OCI-LY7 (cell line): Measurements from ENCODE around the gene CXorf65. TPM values are rescaled to one million over a fixed set of nuclear protein-coding genes. Genes with fewer than 3 reads are reported as not detected.
A peak's percentile ranks its signal among the peaks of the same experiment; 100 is the strongest.

Experiments
- BruUV-seq: library from RNA; stranded (reverse); fragments of 400-500 nt; replicated peaks from 2 replicates; lab custom pipeline; 2021; lab: Mats Ljungman, UMichigan
- CTCF ChIA-PET: fragments of 300-600 bp; sonication (Branson Sonifier 250); formaldehyde crosslinking; loops from one replicate; lab custom pipeline; 2022; ENCODE audit warnings: antibody characterized with exemption; ENCODE audit not compliant: unreplicated experiment; lab: Charles Lee
- POLR2A ChIA-PET: fragments of 300-600 bp; sonication (Branson Sonifier 250); formaldehyde crosslinking; loops from one replicate; lab custom pipeline; 2022; ENCODE audit warnings: antibody characterized with exemption; lab: Charles Lee
- DNase-seq: peaks from one replicate; pipeline ENCODE4 v3.0.0-alpha.2; 2015; ENCODE audit warnings: low spot score
- H2AFZ ChIP-seq: fragments of 200-600 bp; sonication (generic), shearing (Covaris generic); 2 replicates; pipeline ENCODE4 v1.6.1; 2014; ENCODE audit warnings: mild to moderate bottlenecking, antibody characterized with exemption, low read length, moderate library complexity
- H3K27ac ChIP-seq: fragments of 200-600 bp; sonication (generic); 2 replicates; pipeline ENCODE4 v1.5.1; 2014; ENCODE audit warnings: mixed run types, low read depth, mild to moderate bottlenecking, moderate library complexity, low read length, inconsistent platforms; ENCODE audit not compliant: poor library complexity, severe bottlenecking
- H3K36me3 ChIP-seq: fragments of 200-600 bp; sonication (generic); 2 replicates; pipeline ENCODE4 v1.6.1; 2014; ENCODE audit warnings: mild to moderate bottlenecking, antibody characterized with exemption, low read length, moderate library complexity, mixed read lengths; ENCODE audit not compliant: insufficient read depth
- H3K4me1 ChIP-seq: fragments of 200-600 bp; sonication (generic); 2 replicates; pipeline ENCODE4 v1.5.1; 2014; ENCODE audit warnings: mild to moderate bottlenecking, low read length; ENCODE audit not compliant: insufficient read depth, poor library complexity, severe bottlenecking
- H3K4me2 ChIP-seq: fragments of 200-600 bp; sonication (generic); 2 replicates; pipeline ENCODE4 v1.6.1; 2014; ENCODE audit warnings: mild to moderate bottlenecking, low read length
- H3K4me3 ChIP-seq: fragments of 200-600 bp; sonication (generic); 2 replicates; pipeline ENCODE4 v1.5.1; 2014; ENCODE audit warnings: mild to moderate bottlenecking, low read depth, low read length; ENCODE audit not compliant: poor library complexity, severe bottlenecking
- H3K79me2 ChIP-seq: fragments of 200-600 bp; sonication (generic); 2 replicates; pipeline ENCODE4 v1.6.1; 2016; ENCODE audit warnings: low read depth, mild to moderate bottlenecking, low read length, moderate library complexity, mixed read lengths; ENCODE audit not compliant: insufficient read depth
- H3K9me2 ChIP-seq: fragments of 200-600 bp; sonication (generic); 2 replicates; pipeline ENCODE4 v1.6.1; 2016; ENCODE audit warnings: mild to moderate bottlenecking, low read length, mixed read lengths; ENCODE audit not compliant: insufficient read depth
- H3K9me3 ChIP-seq: fragments of 200-600 bp; sonication (generic); 2 replicates; pipeline ENCODE4 v1.6.1; 2014; ENCODE audit warnings: mild to moderate bottlenecking, mixed run types, low read length, mixed read lengths
- H4K20me1 ChIP-seq: fragments of 200-600 bp; sonication (generic); 2 replicates; pipeline ENCODE4 v1.6.1; 2014; ENCODE audit warnings: mild to moderate bottlenecking, antibody characterized with exemption, low read length, moderate library complexity, mixed read lengths; ENCODE audit not compliant: insufficient read depth
- CTCF ChIP-seq: fragments of 200-600 bp; sonication (generic); conservative IDR thresholded peaks from 2 replicates; pipeline ENCODE4 v1.5.1; 2014; ENCODE audit warnings: mild to moderate bottlenecking, antibody characterized with exemption, low read length, moderate library complexity, mixed read lengths
- EZH2phosphoT487 ChIP-seq: fragments of 200-600 bp; sonication (generic); IDR thresholded peaks from 2 replicates; pipeline ENCODE4 v1.6.1; 2018; ENCODE audit warnings: low read depth, borderline replicate concordance, mild to moderate bottlenecking, mixed run types, antibody characterized with exemption, low read length, moderate library complexity, mixed read lengths
- intact Hi-C: fragments of 100-400 bp; cut with micrococcal nuclease; formaldehyde crosslinking; loops from one replicate; pipeline ENCODE4 v1.10.0; 2022; ENCODE audit not compliant: unreplicated experiment
- total RNA-seq, 2 experiments: library from RNA; depleted of rRNA in 1 of 2; stranded (reverse); fragments of >200 nt in 1 of 2; shearing (Covaris generic) in 1 of 2; gene quantifications; 2 replicates each; pipeline ENCODE4 v1.2.3, GENCODE V29; 2014 to 2022

The CXorf65 gene
- total RNA-seq, 2 experiments from 2014 or later = 1.8 to 3.2 TPM

GRCh38 chrX:71070531-71070930 lies 36.0 kb downstream of the CXorf65 start:
- DNase-seq = no peak
- ChIA-PET CTCF (no interaction called here), POLR2A (no interaction called here)
- Histone ChIP-seq H4K20me1 (no peaks in the 10 kb centered on the region; the same call in 1 of the 2 replicates), H3K79me2 (peaks cover 19% of the 10 kb centered on the region; the same call in 1 of the 2 replicates), H3K4me3 (no peak overlapping the region), H3K4me1 (peaks cover 7% of the 10 kb centered on the region), H3K27ac (no peak overlapping the region), H3K9me3 (no peaks in the 10 kb centered on the region), H3K9me2 (no peaks in the 10 kb centered on the region), H2AFZ (no peak overlapping the region), H3K4me2 (no peak overlapping the region), H3K36me3 (no peaks in the 10 kb centered on the region)
- BruUV-seq = no TSS peak
- TF ChIP-seq EZH2phosphoT487 (no peak), CTCF (no peak)
- intact Hi-C loops = no loop called here

- peak within 1 kb of the TSS; percentile 69 for H3K27ac ChIP-seq
- peak within 1 kb of the TSS; percentile 97 for H3K4me2 ChIP-seq
- TF ChIP-seq CTCF = no peak
- H3K4me1 ChIP-seq = peaks cover 7% of the 10 kb centered on the region
- H3K9me3 ChIP-seq = no peaks in the 10 kb centered on the region
- peak within 1 kb of the TSS; percentile 96 for H3K4me3 ChIP-seq
- H3K36me3 ChIP-seq = no peaks in the 10 kb centered on the region; the same call in 1 of the 2 replicates
- CTCF ChIA-PET = no interaction called here
- H4K20me1 ChIP-seq = no peaks in the 10 kb centered on the region; the same call in 1 of the 2 replicates
- H3K79me2 ChIP-seq = peaks cover 19% of the 10 kb centered on the region; the same call in 1 of the 2 replicates
- intact Hi-C loops = loop anchor here (1.0 to 2.0 kb wide), 2 partner anchors 114 to 465 kb away; partner anchors contain the start of gene OGT
- H3K9me2 ChIP-seq = no peaks in the 10 kb centered on the region
- H2AFZ ChIP-seq = peak within 1 kb of the TSS; percentile 98
- BruUV-seq = no TSS peak
- DNase-seq = peak; percentile 93
- POLR2A ChIA-PET = interaction anchor here (0.6 to 0.8 kb wide), 2 partner anchors 10 to 130 kb away, joined by 3 read pairs; no protein-coding TSS in a partner anchor
Measured at GRCh38 chrX:71068044-71068918, 38.3 kb downstream of the CXorf65 start, which contains the start of gene SNX12. Gene SNX12, minus strand, starts transcription at chrX:71068334. Its CDS starts 28 bp downstream, at chrX:71068306.
